HS-5 (cell line): ENCODE data around the gene SLFN13.
"Not testable (repeated sequence)": the region's sequence is repeated elsewhere in the genome, so short reads cannot be mapped to it uniquely, and the experiment has no call there.

Experiments used
- DNase-seq: peaks from one replicate; pipeline ENCODE4 v3.0.0-alpha.2; 2012; ENCODE audit warnings: low read depth

The SLFN13 gene

GRCh38 chr17:35432176-35433074 lies 16.1 kb downstream of the SLFN13 start, which contains the start of gene SLFN12:
TSS of gene SLFN12 (minus strand) at chr17:35432500. CDS start at chr17:35423028, 9,472 bp downstream.
- peak; percentile 83 for DNase-seq

- DNase-seq, result no peak
These were observed 18.9 kb downstream of the SLFN13 start for GRCh38 chr17:35429702-35430101.

GRCh38 chr17:35428229-35428628 lies 20.3 kb downstream of the SLFN13 start:
- no peak for DNase-seq

- DNase-seq, result no peak
These were observed 24.8 kb downstream of the SLFN13 start for GRCh38 chr17:35423761-35424160.

GRCh38 chr17:35421069-35421468 lies 27.5 kb downstream of the SLFN13 start:
- DNase-seq, result not testable (repeated sequence)

GRCh38 chr17:35416659-35417058 lies 31.9 kb downstream of the SLFN13 start:
- DNase-seq, result no peak

GRCh38 chr17:35414707-35415106 lies 33.9 kb downstream of the SLFN13 start:
- not testable (repeated sequence) for DNase-seq

GRCh38 chr17:35414247-35414646 lies 34.3 kb downstream of the SLFN13 start:
- DNase-seq, result no peak

GRCh38 chr17:35407531-35407930 lies 41.0 kb downstream of the SLFN13 start:
- no peak for DNase-seq

GRCh38 chr17:35406568-35406967 lies 42.0 kb downstream of the SLFN13 start:
- DNase-seq, result no peak

- DNase-seq, result peak; percentile 0
These were observed 44.2 kb downstream of the SLFN13 start for GRCh38 chr17:35404360-35404759.

- not testable (repeated sequence) for DNase-seq
These were observed 54.8 kb downstream of the SLFN13 start for GRCh38 chr17:35393783-35394182.

GRCh38 chr17:35390663-35391062 lies 57.9 kb downstream of the SLFN13 start:
- DNase-seq, result no peak

- no peak for DNase-seq
These were observed 58.4 kb downstream of the SLFN13 start for GRCh38 chr17:35390156-35390555.

- no peak for DNase-seq
These were observed 61.1 kb downstream of the SLFN13 start for GRCh38 chr17:35387496-35387895.
